ENCODE data around the gene DCTN4. TPM values are rescaled to one million over a fixed set of nuclear protein-coding genes. Genes with fewer than 3 reads are reported as not detected.
"Not testable (repeated sequence)": the region's sequence is repeated elsewhere in the genome, so short reads cannot be mapped to it uniquely, and the experiment has no call there.

The DCTN4 gene
- total RNA-seq: 10 to 100 TPM; 43.2 to 43.3 TPM

DNA sequence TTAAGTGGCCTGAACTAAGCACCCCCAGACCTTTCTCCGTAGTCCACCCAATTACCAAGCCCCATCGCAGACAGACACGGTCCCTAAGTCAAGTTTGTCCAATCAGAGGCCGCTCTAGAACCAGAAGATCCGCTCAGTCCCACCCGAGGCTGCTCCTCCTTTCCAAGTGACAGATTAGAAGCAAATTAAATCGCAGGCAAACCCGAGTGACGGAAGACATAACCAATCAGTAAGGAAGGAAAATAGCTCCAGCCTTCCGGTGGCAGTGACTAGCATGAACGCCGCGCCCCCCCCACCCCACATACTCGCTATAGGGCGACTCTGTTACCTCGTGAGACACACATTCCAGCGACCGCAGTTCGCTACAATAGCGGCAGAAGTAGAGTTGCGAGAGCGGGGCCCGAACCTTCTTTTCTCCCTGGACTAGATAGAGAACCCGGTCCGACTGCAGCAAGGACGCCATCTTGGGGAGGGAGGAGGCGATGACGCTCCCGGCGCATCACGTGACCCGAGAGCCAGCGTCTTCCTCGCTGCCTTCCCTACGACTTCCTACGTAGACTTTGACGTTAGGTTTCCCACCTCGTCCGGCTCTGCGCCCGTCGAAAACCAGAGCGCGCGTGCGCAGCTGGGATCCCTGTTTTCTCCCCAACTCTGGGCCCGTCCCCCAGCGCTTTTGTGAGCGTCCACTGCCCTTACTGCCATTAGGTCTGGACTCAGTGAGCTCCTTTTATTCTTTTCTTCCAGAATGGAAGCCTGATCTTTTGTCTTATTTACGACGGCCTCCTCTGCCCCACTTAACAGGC is at the start of gene DCTN4:
Gene DCTN4 (minus strand): TSS at position 487 of the 803 bp plus-strand sequence. CDS start 24 bp downstream, at position 463.
- POLR2A ChIA-PET: interaction anchor here (0.6 to 2.1 kb wide), 6 partner anchors 8 to 350 kb away, joined by 3 to 17 read pairs (median 10); partner anchors contain the start of genes IRGM, RBM22 and SMIM3
- Mint-ChIP-seq H3K27ac (peak within 1 kb of the TSS; percentile 17), H3K4me3 (no peak within 1 kb of the TSS), H3K27me3 (no peaks in the 10 kb centered on the region), H3K9me3 (no peaks in the 10 kb centered on the region), H3K4me1 (peaks cover 32% of the 10 kb centered on the region), H3K36me3 (peaks cover 26% of the 10 kb centered on the region)
- DNase-seq (peak; percentile 91), ATAC-seq (ENCODE audit: low read depth) (peak; percentile 97)

GRCh38 chr5:150804388-150804787 is 45.6 kb upstream of the DCTN4 start:
- H3K9me3 Mint-ChIP-seq: peaks cover 5% of the 10 kb centered on the region
- POLR2A ChIA-PET: no interaction called here
- DNase-seq (no peak), ATAC-seq (ENCODE audit: low read depth) (no peak)
- no peaks in the 10 kb centered on the region for H3K36me3 Mint-ChIP-seq
- H3K27me3 Mint-ChIP-seq: peaks cover 5% of the 10 kb centered on the region
- no peak overlapping the region for H3K27ac Mint-ChIP-seq
- H3K4me3 Mint-ChIP-seq: no peak overlapping the region
- peaks cover 7% of the 10 kb centered on the region for H3K4me1 Mint-ChIP-seq

DNA sequence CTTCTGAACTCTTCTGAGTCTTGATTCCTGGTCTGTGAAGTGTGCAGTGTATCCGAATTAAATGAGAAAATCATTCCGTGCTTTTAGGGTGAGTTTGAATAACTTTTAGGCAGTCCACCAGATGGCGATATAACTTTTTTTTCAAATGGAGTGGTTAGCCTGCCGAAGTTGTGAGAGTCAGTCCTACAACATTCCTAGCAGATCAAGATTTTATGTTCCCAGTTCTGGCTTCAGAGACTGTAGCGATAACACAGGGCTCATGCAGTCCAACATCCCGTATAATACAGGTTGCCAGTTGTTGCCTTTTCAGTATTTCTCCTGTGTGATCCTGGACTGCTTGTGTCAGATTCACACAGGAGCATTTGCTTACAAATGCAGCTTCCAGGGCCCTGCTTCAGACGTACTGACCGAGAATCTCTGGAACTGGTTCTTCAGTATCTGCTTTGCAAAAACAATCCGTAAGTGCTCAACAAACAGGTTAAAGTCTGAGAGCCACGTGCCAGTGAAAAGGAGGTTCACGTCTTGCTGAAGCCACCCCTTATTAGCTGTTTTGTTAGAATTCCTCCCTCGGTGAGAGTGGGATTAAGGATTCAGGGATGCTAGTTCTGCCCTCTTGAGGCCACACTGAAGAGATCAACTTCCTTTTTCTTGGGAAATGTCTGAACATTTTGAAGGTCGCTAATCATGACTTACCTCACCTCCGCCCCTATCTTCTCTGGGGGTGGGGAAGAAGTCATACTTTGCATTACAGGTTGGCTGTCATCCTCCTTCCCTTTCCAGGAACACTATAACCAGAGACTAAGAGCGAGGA is 42.5 kb upstream of the DCTN4 start:
- DNase-seq (no peak), ATAC-seq (ENCODE audit: low read depth) (peak; percentile 66)
- Mint-ChIP-seq H3K4me3 (no peak overlapping the region), H3K27ac (no peak overlapping the region), H3K9me3 (peaks cover 5% of the 10 kb centered on the region), H3K4me1 (peaks cover 10% of the 10 kb centered on the region), H3K27me3 (peaks cover 5% of the 10 kb centered on the region), H3K36me3 (peaks cover 15% of the 10 kb centered on the region)
- POLR2A ChIA-PET: interaction anchor here (3.1 kb wide), 1 partner anchor 45 kb away, joined by 15 read pairs; the partner anchor contains the start of gene IRGM

DNA sequence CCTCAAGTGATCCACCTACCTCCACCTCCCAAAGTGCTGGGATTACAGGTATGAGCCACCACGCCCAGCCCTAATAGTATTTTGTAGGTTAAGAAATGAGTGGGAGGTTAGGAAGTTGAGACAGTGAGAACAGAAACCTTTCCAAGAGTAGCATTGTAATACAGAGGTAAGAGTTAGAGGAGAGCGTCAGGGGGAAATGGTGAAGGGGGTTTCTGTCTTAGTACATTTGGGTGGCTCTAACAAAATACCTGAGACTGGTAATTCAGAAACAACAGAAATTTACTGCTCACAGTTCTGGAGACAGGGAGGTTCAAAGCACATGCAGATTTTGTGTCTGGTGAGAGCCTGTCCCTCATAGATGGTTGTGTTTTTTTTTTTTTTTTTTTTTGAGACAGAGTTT is 38.6 kb upstream of the DCTN4 start:
- H3K27ac Mint-ChIP-seq: no peak overlapping the region
- POLR2A ChIA-PET: no interaction called here

GRCh38 chr5:150794927-150795326 is 36.1 kb upstream of the DCTN4 start:
- DNase-seq (no peak), ATAC-seq (ENCODE audit: low read depth) (no peak)
- H3K9me3 Mint-ChIP-seq: peaks cover 8% of the 10 kb centered on the region
- POLR2A ChIA-PET: no interaction called here
- no peaks in the 10 kb centered on the region for H3K27me3 Mint-ChIP-seq
- H3K27ac Mint-ChIP-seq: no peak overlapping the region
- H3K4me3 Mint-ChIP-seq: no peak overlapping the region
- H3K36me3 Mint-ChIP-seq: peaks cover 44% of the 10 kb centered on the region
- peaks cover 22% of the 10 kb centered on the region for H3K4me1 Mint-ChIP-seq

More for the DNA sequence above, 38.6 kb upstream of the DCTN4 start:
- Mint-ChIP-seq H3K27me3 (peaks cover 3% of the 10 kb centered on the region), H3K9me3 (peaks cover 8% of the 10 kb centered on the region), H3K4me1 (peaks cover 13% of the 10 kb centered on the region), H3K36me3 (peaks cover 36% of the 10 kb centered on the region), H3K4me3 (no peak overlapping the region)
- DNase-seq (no peak), ATAC-seq (ENCODE audit: low read depth) (no peak)

DNA sequence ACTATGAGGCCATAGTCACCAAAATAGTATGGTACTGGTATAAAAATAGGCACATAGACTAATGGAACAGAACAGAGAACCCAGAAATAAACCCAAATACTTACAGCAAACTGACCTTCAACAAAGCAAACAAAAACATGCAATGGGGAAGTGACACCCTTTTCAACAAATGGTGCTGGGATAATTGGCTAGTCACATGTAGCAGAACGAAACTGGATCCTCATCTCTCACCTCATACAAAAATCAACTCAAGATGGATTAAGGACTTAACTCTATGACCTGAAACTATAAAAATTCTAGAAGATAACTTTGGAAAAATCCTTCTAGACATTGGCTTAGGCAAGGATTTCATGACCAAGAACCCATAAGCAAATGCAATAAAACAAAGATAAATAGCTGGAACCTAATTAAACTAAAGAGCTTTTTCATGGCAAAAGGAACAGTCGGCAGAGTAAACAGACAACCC is 34.6 kb upstream of the DCTN4 start:
- POLR2A ChIA-PET; ATAC-seq (ENCODE audit: low read depth); H3K9me3 Mint-ChIP-seq; DNase-seq; H3K27me3 Mint-ChIP-seq; H3K4me3 Mint-ChIP-seq; H3K27ac Mint-ChIP-seq: not testable (repeated sequence)
- Mint-ChIP-seq H3K4me1 (peaks cover 35% of the 10 kb centered on the region), H3K36me3 (peaks cover 44% of the 10 kb centered on the region)

DNA sequence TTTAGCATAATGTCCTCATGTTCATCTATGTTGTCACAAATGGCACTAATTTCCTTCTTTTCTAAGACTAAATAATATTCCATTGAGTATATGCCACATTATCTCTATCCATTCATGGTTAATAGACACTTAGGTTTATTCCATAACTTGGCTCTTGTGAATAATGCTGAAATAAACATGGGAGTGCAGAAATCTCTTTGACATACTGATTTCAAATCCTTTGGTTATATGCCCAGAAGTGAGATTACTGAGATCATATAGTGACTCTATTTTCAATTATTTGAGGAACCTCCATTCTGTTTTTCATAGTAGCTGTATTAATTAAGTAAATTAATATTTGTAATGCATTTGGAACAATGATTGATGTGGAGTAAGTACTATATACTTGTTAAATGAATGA is 32.7 kb upstream of the DCTN4 start:
- Mint-ChIP-seq H3K27me3 (no peaks in the 10 kb centered on the region), H3K4me1 (peaks cover 40% of the 10 kb centered on the region), H3K4me3 (peak overlapping the region; percentile 35), H3K36me3 (peaks cover 43% of the 10 kb centered on the region), H3K9me3 (peaks cover 9% of the 10 kb centered on the region), H3K27ac (no peak overlapping the region)
- no peak for DNase-seq
- ATAC-seq (ENCODE audit: low read depth): no peak
- POLR2A ChIA-PET: interaction anchor here (1.6 to 2.7 kb wide), 2 partner anchors 55 to 91 kb away, joined by 4 to 12 read pairs; partner anchors contain the start of genes IRGM and RBM22

DNA sequence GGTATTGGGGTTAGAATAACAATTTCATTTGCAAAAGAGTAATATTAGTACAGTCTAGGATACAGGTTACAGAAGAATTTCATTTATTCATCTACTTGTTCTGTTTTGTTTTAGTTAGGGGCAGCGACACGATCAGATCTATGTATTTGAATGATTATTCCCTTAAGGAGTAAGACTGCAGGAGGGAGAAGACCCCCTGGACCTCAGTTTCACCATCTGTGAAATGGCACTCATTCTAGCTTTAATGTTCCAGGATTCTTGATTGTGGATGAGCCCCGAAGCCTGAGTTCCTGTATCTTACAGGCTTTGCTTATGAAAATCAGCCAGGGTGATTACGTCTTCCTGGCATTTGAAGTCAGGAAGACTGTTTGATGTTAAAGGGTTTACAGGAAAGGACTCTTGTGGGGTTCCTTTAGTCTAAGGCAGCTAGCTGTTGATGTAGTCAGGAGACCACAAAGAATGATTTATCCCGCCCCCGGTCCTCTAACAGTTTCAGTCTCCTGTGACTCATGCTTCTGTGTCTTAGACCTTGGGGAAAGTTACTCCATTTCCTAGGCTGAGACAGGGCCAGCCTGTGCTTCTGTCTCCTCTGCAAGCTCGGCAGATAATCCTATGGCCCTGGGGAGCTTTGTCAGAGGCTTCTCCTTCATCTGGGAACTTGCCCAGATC is 31.3 kb upstream of the DCTN4 start:
- DNase-seq (peak; percentile 43), ATAC-seq (ENCODE audit: low read depth) (peak; percentile 99)
- POLR2A ChIA-PET: interaction anchor here (2.0 to 2.7 kb wide), 3 partner anchors 11 to 89 kb away, joined by 12 to 23 read pairs (median 12); partner anchors contain the start of genes IRGM, RBM22 and SMIM3
- peak overlapping the region; percentile 70 for H3K4me3 Mint-ChIP-seq
- peaks cover 45% of the 10 kb centered on the region for H3K4me1 Mint-ChIP-seq
- peaks cover 13% of the 10 kb centered on the region for H3K9me3 Mint-ChIP-seq
- H3K36me3 Mint-ChIP-seq: peaks cover 46% of the 10 kb centered on the region
- peak overlapping the region; percentile 69 for H3K27ac Mint-ChIP-seq
- no peaks in the 10 kb centered on the region for H3K27me3 Mint-ChIP-seq

DNA sequence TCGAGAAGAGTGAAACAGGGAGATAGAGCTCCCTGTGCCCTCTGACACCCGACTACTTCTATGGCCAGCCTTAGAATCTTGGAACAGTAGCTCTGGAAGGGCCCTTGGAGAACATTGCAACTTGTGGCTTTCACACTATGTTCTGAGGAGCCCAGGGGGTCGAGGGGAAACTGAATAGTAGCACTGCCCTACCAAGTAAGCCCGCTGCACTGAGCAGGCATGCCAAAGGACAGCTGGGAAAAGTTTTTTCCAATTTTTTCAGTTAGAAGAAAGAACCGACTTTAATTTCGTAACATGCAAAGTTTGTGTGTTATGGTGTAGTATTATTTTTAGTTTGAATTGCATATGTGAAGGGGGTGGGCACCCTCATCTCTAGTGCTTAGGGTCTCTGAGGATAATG is 30.6 kb upstream of the DCTN4 start:
- H3K4me3 Mint-ChIP-seq: peak overlapping the region; percentile 70
- H3K27me3 Mint-ChIP-seq: no peaks in the 10 kb centered on the region
- peaks cover 47% of the 10 kb centered on the region for H3K36me3 Mint-ChIP-seq

GRCh38 chr5:150788977-150789376 is 30.2 kb upstream of the DCTN4 start:
- Mint-ChIP-seq H3K4me3 (peak overlapping the region; percentile 21), H3K27ac (peak overlapping the region; percentile 69)

More for the DNA sequence above, 30.6 kb upstream of the DCTN4 start:
- POLR2A ChIA-PET: interaction anchor here (2.0 to 2.7 kb wide), 3 partner anchors 11 to 89 kb away, joined by 12 to 23 read pairs (median 12); partner anchors contain the start of genes IRGM, RBM22 and SMIM3
- DNase-seq (no peak), ATAC-seq (ENCODE audit: low read depth) (no peak)
- H3K4me1 Mint-ChIP-seq: peaks cover 48% of the 10 kb centered on the region
- peaks cover 12% of the 10 kb centered on the region for H3K9me3 Mint-ChIP-seq
- H3K27ac Mint-ChIP-seq: peak overlapping the region; percentile 69

GRCh38 chr5:150787656-150788055 is 28.8 kb upstream of the DCTN4 start:
- peaks cover 33% of the 10 kb centered on the region for H3K36me3 Mint-ChIP-seq
- no peak overlapping the region for H3K27ac Mint-ChIP-seq
- POLR2A ChIA-PET: interaction anchor here (1.3 kb wide), 1 partner anchor 87 kb away, joined by 5 read pairs; the partner anchor contains the start of gene RBM22
- H3K4me1 Mint-ChIP-seq: peaks cover 59% of the 10 kb centered on the region
- H3K4me3 Mint-ChIP-seq: peak overlapping the region; percentile 13
- no peaks in the 10 kb centered on the region for H3K27me3 Mint-ChIP-seq
- DNase-seq: no peak
- H3K9me3 Mint-ChIP-seq: peaks cover 5% of the 10 kb centered on the region
- ATAC-seq (ENCODE audit: low read depth): no peak

More at GRCh38 chr5:150788977-150789376, 30.2 kb upstream of the DCTN4 start:
- Mint-ChIP-seq H3K27me3 (no peaks in the 10 kb centered on the region), H3K4me1 (peaks cover 53% of the 10 kb centered on the region), H3K36me3 (peaks cover 43% of the 10 kb centered on the region), H3K9me3 (peaks cover 9% of the 10 kb centered on the region)
- POLR2A ChIA-PET: interaction anchor here (2.0 to 2.7 kb wide), 3 partner anchors 10 to 88 kb away, joined by 12 to 23 read pairs (median 12); partner anchors contain the start of genes IRGM, RBM22 and SMIM3
- DNase-seq (no peak), ATAC-seq (ENCODE audit: low read depth) (no peak)

- no peaks in the 10 kb centered on the region for H3K27me3 Mint-ChIP-seq
- H3K4me1 Mint-ChIP-seq: peaks cover 65% of the 10 kb centered on the region
- H3K4me3 Mint-ChIP-seq: no peak overlapping the region
- H3K36me3 Mint-ChIP-seq: peaks cover 32% of the 10 kb centered on the region
- no peak overlapping the region for H3K27ac Mint-ChIP-seq
- POLR2A ChIA-PET: interaction anchor here (1.3 kb wide), 1 partner anchor 86 kb away, joined by 5 read pairs; the partner anchor contains the start of gene RBM22
- H3K9me3 Mint-ChIP-seq: peaks cover 5% of the 10 kb centered on the region
- DNase-seq: no peak
- ATAC-seq (ENCODE audit: low read depth): no peak
Observed at GRCh38 chr5:150786876-150787275, 28.1 kb upstream of the DCTN4 start.

Measured in activated naive CD8-positive, alpha-beta T cell treated with anti-CD3 and anti-CD28 coated beads, Interleukin-2, amount 10 ng/mL, durations not matched to agents 7 days and 5 days (primary cell).